HUES48 (cell line): ENCODE data around the gene GNAT1.
"Not testable (repeated sequence)": the region's sequence is repeated elsewhere in the genome, so short reads cannot be mapped to it uniquely, and the experiment has no call there.

ENCODE experiments used
- H3K27ac ChIP-seq: one replicate; pipeline ENCODE4 v1.7.0; 2013; ENCODE audit warnings: low read depth, low read length, inconsistent platforms
- H3K27me3 ChIP-seq: 2 replicates; pipeline ENCODE4 v1.6.1; 2013; ENCODE audit warnings: mild to moderate bottlenecking, low read length; ENCODE audit not compliant: control insufficient read depth, insufficient read depth
- H3K36me3 ChIP-seq: 2 replicates; pipeline ENCODE4 v1.6.1; 2013; ENCODE audit warnings: low read length; ENCODE audit not compliant: control insufficient read depth, insufficient read depth
- H3K4me1 ChIP-seq: 2 replicates; pipeline ENCODE4 v1.6.1; 2013; ENCODE audit warnings: mild to moderate bottlenecking, low read length; ENCODE audit not compliant: control insufficient read depth, insufficient read depth
- H3K4me3 ChIP-seq: 2 replicates; pipeline ENCODE4 v1.5.1; 2013; ENCODE audit warnings: mild to moderate bottlenecking, low read depth, low read length
- H3K9ac ChIP-seq: 2 replicates; pipeline ENCODE4 v1.6.1; 2013; ENCODE audit warnings: mild to moderate bottlenecking, low read depth, low read length, moderate library complexity
- H3K9me3 ChIP-seq: 2 replicates; pipeline ENCODE4 v1.6.1; 2013; ENCODE audit warnings: low read length; ENCODE audit not compliant: control insufficient read depth, insufficient read depth

GNAT1 gene

DNA sequence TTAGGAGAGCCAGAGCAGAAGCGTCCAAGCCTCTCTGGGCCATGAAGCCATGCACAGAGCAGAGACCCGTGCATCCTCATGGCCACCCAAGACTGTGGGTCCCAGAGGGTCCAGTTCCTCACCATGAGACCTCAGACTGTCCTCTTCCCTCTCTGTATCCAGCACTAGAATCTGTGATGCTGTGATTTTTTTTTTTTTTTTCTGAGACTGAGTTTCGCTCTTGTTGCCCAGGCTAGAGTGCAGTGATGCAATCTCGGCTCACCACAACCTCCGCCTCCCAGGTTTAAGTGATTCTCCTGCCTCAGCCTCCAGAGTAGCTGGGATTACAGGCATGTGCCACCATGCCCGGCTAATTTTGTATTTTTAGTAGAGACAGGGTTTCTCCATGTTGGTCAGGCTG, 53.4 kb downstream of the GNAT1 start:
- not testable (repeated sequence) for H3K4me3 ChIP-seq, H3K9me3 ChIP-seq, H3K36me3 ChIP-seq, H3K9ac ChIP-seq, H3K27me3 ChIP-seq
- Histone ChIP-seq H3K27ac (peak overlapping the region; percentile 95), H3K4me1 (peaks cover 55% of the 10 kb centered on the region)

DNA sequence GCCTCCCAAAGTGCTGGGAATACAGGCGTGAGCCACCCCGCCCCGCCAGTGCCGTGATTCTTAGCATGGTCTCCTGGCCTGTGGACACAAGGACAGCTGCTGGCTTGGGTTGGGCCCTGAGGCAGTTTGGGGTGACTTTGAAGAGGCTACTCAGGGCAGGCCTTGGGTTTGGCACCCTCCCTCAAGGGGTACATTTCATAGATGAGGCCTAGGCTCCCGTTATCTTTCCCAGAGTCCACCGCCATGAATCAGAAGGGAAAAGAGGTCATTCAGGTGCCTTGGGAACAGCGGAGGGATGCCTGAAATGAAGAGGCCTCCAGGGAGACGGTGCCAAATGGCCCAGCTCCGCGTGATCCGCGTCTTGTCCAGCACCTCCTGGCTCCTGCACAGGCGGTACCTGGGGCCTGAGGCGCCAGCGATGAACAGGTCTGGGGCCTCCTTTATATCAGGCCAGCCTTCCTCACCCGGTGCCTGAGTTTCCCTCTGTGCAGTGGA, 53.9 kb downstream of the GNAT1 start:
- H3K9ac ChIP-seq = peak overlapping the region; percentile 28; the same call in 1 of the 2 replicates
- H3K9me3 ChIP-seq = no peaks in the 10 kb centered on the region
- H3K36me3 ChIP-seq = peaks cover 9% of the 10 kb centered on the region
- H3K4me3 ChIP-seq = peak overlapping the region; percentile 31; the same call in 1 of the 2 replicates
- H3K4me1 ChIP-seq = peaks cover 52% of the 10 kb centered on the region
- H3K27ac ChIP-seq = peak overlapping the region; percentile 95
- H3K27me3 ChIP-seq = no peaks in the 10 kb centered on the region

DNA sequence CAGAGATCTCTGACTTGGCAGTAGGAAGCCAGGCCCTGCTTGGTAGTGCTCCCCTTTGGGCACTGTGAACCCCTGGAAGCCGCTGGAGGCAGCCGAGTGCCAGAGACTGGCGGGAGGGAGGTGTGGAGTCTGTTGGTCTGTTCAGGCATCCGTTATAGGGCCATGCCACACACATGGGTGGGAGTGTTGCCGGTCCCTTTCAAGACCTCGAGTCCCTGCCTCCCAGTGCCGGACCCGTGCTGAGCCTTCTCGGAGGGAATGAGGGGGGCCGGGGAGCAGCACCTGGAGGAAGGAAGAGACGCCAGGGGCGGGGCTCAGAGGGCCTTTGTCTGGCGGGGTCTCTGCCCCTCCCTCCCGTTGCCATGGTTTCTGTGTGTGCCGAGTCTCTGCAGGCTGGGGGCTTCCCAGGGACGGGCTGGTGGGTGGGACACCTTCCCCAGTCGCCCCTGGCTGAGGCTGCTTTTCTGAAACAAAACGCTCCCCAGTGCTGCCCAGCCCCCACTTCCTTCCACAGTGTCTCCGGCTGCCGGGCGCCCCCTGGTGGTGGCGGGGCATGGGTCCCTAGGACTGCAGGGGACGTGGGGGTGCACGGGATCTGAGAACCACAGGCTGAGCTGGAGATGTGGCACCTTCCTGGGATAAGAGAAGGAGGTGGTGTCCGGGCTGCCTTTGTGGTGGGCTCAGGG, 54.6 kb downstream of the GNAT1 start:
- Histone ChIP-seq H3K4me3 (peak overlapping the region; percentile 31), H3K9me3 (no peaks in the 10 kb centered on the region), H3K4me1 (peaks cover 48% of the 10 kb centered on the region), H3K27me3 (no peaks in the 10 kb centered on the region), H3K27ac (peak overlapping the region; percentile 95), H3K36me3 (peaks cover 9% of the 10 kb centered on the region), H3K9ac (peak overlapping the region; percentile 46; the same call in 1 of the 2 replicates)

DNA sequence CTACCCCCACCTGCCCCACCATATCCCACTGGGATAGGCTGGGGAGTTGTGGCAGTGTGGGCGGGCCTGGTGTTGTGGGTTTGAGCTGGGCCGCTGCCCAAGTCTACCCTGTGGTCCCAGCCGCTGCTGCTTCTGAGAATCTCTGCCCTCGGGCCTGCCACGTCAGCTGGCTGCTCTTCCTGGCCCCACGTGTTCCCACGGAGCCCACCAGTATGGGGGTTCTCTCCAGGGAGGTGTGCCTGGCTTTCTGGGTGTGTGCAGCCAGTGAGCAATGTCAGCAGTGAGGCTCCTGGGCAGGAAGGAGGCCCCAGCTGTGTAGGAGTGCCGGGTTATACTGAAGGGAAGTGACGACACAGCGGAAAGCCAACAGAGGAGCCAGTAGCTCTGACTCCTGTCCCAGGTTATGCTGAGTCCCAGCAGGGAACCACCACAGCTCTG, 55.1 kb downstream of the GNAT1 start:
- H3K27ac ChIP-seq = peak overlapping the region; percentile 95
- peaks cover 44% of the 10 kb centered on the region for H3K4me1 ChIP-seq
- H3K4me3 ChIP-seq = no peak overlapping the region
- no peaks in the 10 kb centered on the region for H3K27me3 ChIP-seq
- H3K9ac ChIP-seq = peak overlapping the region; percentile 46; the same call in 1 of the 2 replicates
- peaks cover 14% of the 10 kb centered on the region for H3K36me3 ChIP-seq
- no peaks in the 10 kb centered on the region for H3K9me3 ChIP-seq
